HL-60 (cell line): ENCODE data around the gene NDUFS2.

ENCODE experiments used
- CTCF ChIP-seq: IDR thresholded peaks from one replicate; pipeline ENCODE4 v1.5.1; 2011; ENCODE audit warnings: low read length, control low read depth, inconsistent platforms; ENCODE audit not compliant: insufficient read depth
- GABPA ChIP-seq: IDR thresholded peaks from 2 replicates; pipeline ENCODE4 v1.6.1; 2012; ENCODE audit warnings: low read depth
- REST ChIP-seq: IDR thresholded peaks from 2 replicates; pipeline ENCODE4 v1.6.1; 2012; ENCODE audit warnings: low read depth; ENCODE audit not compliant: insufficient replicate concordance

DNA sequence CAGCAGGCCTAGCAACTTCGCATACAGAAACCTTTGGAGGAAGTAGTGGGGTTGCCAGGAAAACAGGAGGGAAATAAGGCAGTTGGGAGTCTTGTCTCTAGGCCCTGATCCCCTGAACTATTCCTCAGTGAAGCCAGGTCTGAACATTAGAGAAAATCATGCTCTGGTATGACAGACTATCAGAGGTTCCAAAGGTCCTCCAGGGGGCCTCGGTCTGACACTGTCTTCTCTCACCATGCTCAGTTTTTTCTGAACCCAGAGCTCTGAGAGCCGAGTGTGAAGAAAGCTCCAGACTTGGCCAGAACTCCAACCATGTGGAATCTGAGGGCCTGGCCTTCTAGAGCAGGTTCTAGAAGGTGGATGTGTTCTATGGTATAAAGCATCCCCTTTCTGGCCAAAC is 27.7 kb downstream of the NDUFS2 start:
- TF ChIP-seq CTCF (no peak), REST (no peak), GABPA (no peak)
